ENCODE results near the gene DLL1.

The DLL1 gene

GRCh38 chr6:170295510-170296422 lies 4.9 kb upstream of the DLL1 start:
- Histone ChIP-seq H3K4me2 (ENCODE audit: insufficient read depth, low read length) (peak overlapping the region; percentile 99), H3K27me3 (ENCODE audit: insufficient read depth, low read length, poor library complexity) (peaks cover 54% of the 10 kb centered on the region), H3K36me3 (ENCODE audit: insufficient read depth, low read length) (no peaks in the 10 kb centered on the region), H4K20me1 (ENCODE audit: insufficient read depth, low read length) (peaks cover 34% of the 10 kb centered on the region), H3K4me1 (ENCODE audit: insufficient read depth, low read length) (peaks cover 23% of the 10 kb centered on the region), H3K79me2 (ENCODE audit: insufficient read depth, low read length) (no peaks in the 10 kb centered on the region), H3K9ac (ENCODE audit: low read depth, low read length) (peak overlapping the region; percentile 48), H3K27ac (ENCODE audit: low read length) (no peak overlapping the region), H3K4me3 (ENCODE audit: low read depth in 1 of 2, low read length in 2 of 2) (peak overlapping the region; percentile 22 to 62; a peak in 3 of 4 replicates), H2AFZ (ENCODE audit: low read depth, low read length) (peak overlapping the region; percentile 71), H3K9me3 (ENCODE audit: insufficient read depth, low read length, severe bottlenecking) (peaks cover 2% of the 10 kb centered on the region)
- ATAC-seq (ENCODE audit: insufficient read depth, low read depth) (peak; percentile 83), DNase-seq (peak; percentile 63)
- TF ChIP-seq EZH2 (IDR thresholded peaks at IDR 0.05; ENCODE audit: borderline replicate concordance, low read depth, low read length, severe bottlenecking) (peak; percentile 97), CTCF (IDR thresholded peaks at IDR 0.05; ENCODE audit: borderline replicate concordance, extremely low read depth, low read length, poor library complexity, severe bottlenecking) (no peak)

GRCh38 chr6:170294813-170295509 lies 4.1 kb upstream of the DLL1 start:
- H3K79me2 ChIP-seq (ENCODE audit: insufficient read depth, low read length), result no peaks in the 10 kb centered on the region
- DNase-seq, result no peak
- peak overlapping the region; percentile 71; the same call in 1 of the 2 replicates for H2AFZ ChIP-seq (ENCODE audit: low read depth, low read length)
- TF ChIP-seq EZH2 (IDR thresholded peaks at IDR 0.05; ENCODE audit: borderline replicate concordance, low read depth, low read length, severe bottlenecking), result no peak
- no peak for TF ChIP-seq CTCF (IDR thresholded peaks at IDR 0.05; ENCODE audit: borderline replicate concordance, extremely low read depth, low read length, poor library complexity, severe bottlenecking)
- peaks cover 31% of the 10 kb centered on the region for H3K4me1 ChIP-seq (ENCODE audit: insufficient read depth, low read length)
- H3K4me3 ChIP-seq (ENCODE audit: low read depth in 1 of 2, low read length in 2 of 2), result peak overlapping the region; percentile 22 to 62; a peak in 3 of 4 replicates
- peak overlapping the region; percentile 99 for H3K4me2 ChIP-seq (ENCODE audit: insufficient read depth, low read length)
- peak overlapping the region; percentile 48 for H3K9ac ChIP-seq (ENCODE audit: low read depth, low read length)
- peaks cover 34% of the 10 kb centered on the region for H4K20me1 ChIP-seq (ENCODE audit: insufficient read depth, low read length)
- H3K36me3 ChIP-seq (ENCODE audit: insufficient read depth, low read length), result no peaks in the 10 kb centered on the region
- ATAC-seq (ENCODE audit: insufficient read depth, low read depth), result peak; percentile 29
- H3K9me3 ChIP-seq (ENCODE audit: insufficient read depth, low read length, severe bottlenecking), result no peaks in the 10 kb centered on the region
- peaks cover 62% of the 10 kb centered on the region for H3K27me3 ChIP-seq (ENCODE audit: insufficient read depth, low read length, poor library complexity)
- no peak overlapping the region for H3K27ac ChIP-seq (ENCODE audit: low read length)

GRCh38 chr6:170294298-170294730 lies 3.4 kb upstream of the DLL1 start:
- Histone ChIP-seq H2AFZ (ENCODE audit: low read depth, low read length) (no peak overlapping the region), H3K9ac (ENCODE audit: low read depth, low read length) (no peak overlapping the region), H3K4me2 (ENCODE audit: insufficient read depth, low read length) (no peak overlapping the region), H3K27ac (ENCODE audit: low read length) (no peak overlapping the region), H3K4me3 (ENCODE audit: low read depth in 1 of 2, low read length in 2 of 2) (no peak overlapping the region), H3K27me3 (ENCODE audit: insufficient read depth, low read length, poor library complexity) (peaks cover 64% of the 10 kb centered on the region), H3K9me3 (ENCODE audit: insufficient read depth, low read length, severe bottlenecking) (no peaks in the 10 kb centered on the region), H3K36me3 (ENCODE audit: insufficient read depth, low read length) (no peaks in the 10 kb centered on the region), H3K4me1 (ENCODE audit: insufficient read depth, low read length) (peaks cover 38% of the 10 kb centered on the region), H3K79me2 (ENCODE audit: insufficient read depth, low read length) (no peaks in the 10 kb centered on the region), H4K20me1 (ENCODE audit: insufficient read depth, low read length) (peaks cover 34% of the 10 kb centered on the region)
- TF ChIP-seq EZH2 (IDR thresholded peaks at IDR 0.05; ENCODE audit: borderline replicate concordance, low read depth, low read length, severe bottlenecking) (no peak), CTCF (IDR thresholded peaks at IDR 0.05; ENCODE audit: borderline replicate concordance, extremely low read depth, low read length, poor library complexity, severe bottlenecking) (no peak)
- ATAC-seq (ENCODE audit: insufficient read depth, low read depth) (no peak), DNase-seq (no peak)

Measured in DND-41 (cell line).